A549 (cell line): Measurements from ENCODE around the gene TFF2. TPM values are rescaled to one million over a fixed set of nuclear protein-coding genes. Genes with fewer than 3 reads are reported as not detected.

Experiments
- ATAC-seq, 2 experiments: fragments of 200-7000 bp in 1 of 2; fragments of >200 bp in 1 of 2; cut with Nextera tagmentation in 1 of 2; cut with Tn5 transposase in 1 of 2; 3 replicates each; pipeline versions ENCODE4 v1.8.0 to v1.9.1; 2018 to 2020; ENCODE audit warnings: mild to moderate bottlenecking in 1 of 2, moderate library complexity in 1 of 2
- CTCF ChIA-PET: fragments of 300-600 bp; sonication (Branson Sonifier 250); formaldehyde crosslinking; extraction: SDS; loops from one replicate; lab custom pipeline; 2021; ENCODE audit warnings: antibody characterized with exemption, inconsistent platforms; lab: Yijun Ruan, JAX
- POLR2A ChIA-PET: fragments of 350-600 bp; formaldehyde crosslinking; extraction: SDS; loops from one replicate; lab custom pipeline; 2021; ENCODE audit warnings: antibody characterized with exemption, inconsistent platforms; lab: Yijun Ruan, JAX
- DNase-seq, 2 experiments: peaks; one replicate each; pipeline versions ENCODE4 v3.0.0 to v3.0.0-alpha.2; 2011 to 2016; ENCODE audit warnings: low read depth in 1 of 2, low spot score in 1 of 2
- FAIRE-seq: peaks from 2 replicates; lab custom pipeline; 2011; peaks lifted over from hg19 to GRCh38; lab: Jason Lieb, UNC
- H3K27ac ChIP-seq, 2 experiments: fragments of >200 bp; sonication (Bioruptor Twin); formaldehyde crosslinking; 3 replicates each; pipeline ENCODE4 v1.5.1; 2016 to 2017
- H3K4me1 ChIP-seq: fragments of >200 bp; sonication (Bioruptor Twin); formaldehyde crosslinking; 3 replicates; pipeline ENCODE4 v1.6.1; 2016
- H3K4me2 ChIP-seq: fragments of >200 bp; sonication (Bioruptor Twin); formaldehyde crosslinking; 3 replicates; pipeline ENCODE4 v1.6.1; 2016
- H3K4me3 ChIP-seq: fragments of >200 bp; sonication (Bioruptor Twin); formaldehyde crosslinking; 3 replicates; pipeline ENCODE4 v1.5.1; 2016
- H3K9me3 ChIP-seq: fragments of >200 bp; sonication (Bioruptor Twin); formaldehyde crosslinking; 3 replicates; pipeline ENCODE4 v1.6.1; 2016
- BHLHE40 ChIP-seq: IDR thresholded peaks from 2 replicates; pipeline ENCODE4 v1.6.1; 2012; ENCODE audit warnings: low read depth, low read length, inconsistent platforms
- CBX2 ChIP-seq: fragments of 200-600 bp; sonication (generic); IDR thresholded peaks from 2 replicates; pipeline ENCODE4 v1.6.1; 2016; ENCODE audit warnings: low read depth, mild to moderate bottlenecking, borderline replicate concordance
- CBX8 ChIP-seq: fragments of 200-600 bp; sonication (generic); IDR thresholded peaks from 2 replicates; pipeline ENCODE4 v1.6.1; 2016
- EHMT2 ChIP-seq: fragments of 200-600 bp; sonication (generic); IDR thresholded peaks from 2 replicates; pipeline ENCODE4 v1.6.1; 2016; ENCODE audit warnings: antibody characterized with exemption, low read depth, mild to moderate bottlenecking, moderate library complexity
- EP300 ChIP-seq, 2 experiments: fragments of >200 bp; sonication (Bioruptor Twin); formaldehyde crosslinking; IDR thresholded peaks; 2 replicates in 1 of 2; 3 replicates in 1 of 2; pipeline ENCODE4 v1.6.1; 2016 to 2017
- ESRRA ChIP-seq: fragments of 150-350 bp; IDR thresholded peaks from 2 replicates; pipeline ENCODE4 v1.6.1; 2014; ENCODE audit warnings: mild to moderate bottlenecking, low read length, borderline replicate concordance
- FOSB ChIP-seq: fragments of 250-450 bp; sonication (Bioruptor Pico); IDR thresholded peaks from 2 replicates; pipeline ENCODE4 v1.5.0; 2020; ENCODE audit warnings: mild to moderate bottlenecking, moderate library complexity
- FOSL2 ChIP-seq, 2 experiments: fragments of 450-650 bp in 1 of 2; fragments of >200 bp in 1 of 2; sonication (Bioruptor Twin) in 1 of 2; formaldehyde crosslinking; IDR thresholded peaks; 2 replicates each; pipeline versions ENCODE4 v1.5.0 to v1.6.1; 2016 to 2020; ENCODE audit warnings: mild to moderate bottlenecking in 1 of 2, moderate library complexity in 1 of 2
- FOXS1 ChIP-seq: fragments of 250-450 bp; sonication (Bioruptor Pico); IDR thresholded peaks from 2 replicates; pipeline ENCODE4 v1.5.0; 2020; ENCODE audit warnings: mild to moderate bottlenecking, moderate library complexity
- GATA3 ChIP-seq: IDR thresholded peaks from 2 replicates; pipeline ENCODE4 v1.6.1; 2012; ENCODE audit warnings: borderline replicate concordance
- HEYL ChIP-seq: fragments of 250-450 bp; sonication (Bioruptor Pico); IDR thresholded peaks from 2 replicates; pipeline ENCODE4 v1.8.0; 2021; ENCODE audit warnings: mild to moderate bottlenecking, moderate library complexity
- HOXA7 ChIP-seq: fragments of 250-450 bp; sonication (Bioruptor Pico); IDR thresholded peaks from 2 replicates; pipeline ENCODE4 v1.5.0; 2020; ENCODE audit warnings: mild to moderate bottlenecking, moderate library complexity
- JUN ChIP-seq, 2 experiments: fragments of >200 bp; sonication (Bioruptor Twin); formaldehyde crosslinking; IDR thresholded peaks; 2 replicates in 1 of 2; 3 replicates in 1 of 2; pipeline ENCODE4 v1.6.1; 2016 to 2017
- JUNB ChIP-seq: fragments of >200 bp; sonication (Bioruptor Twin); formaldehyde crosslinking; IDR thresholded peaks from 2 replicates; pipeline ENCODE4 v1.6.1; 2016
- KDM1A ChIP-seq: fragments of 200-600 bp; sonication (generic); IDR thresholded peaks from 2 replicates; pipeline ENCODE4 v1.6.1; 2016; ENCODE audit warnings: low read depth, mild to moderate bottlenecking
- KDM5A ChIP-seq: fragments of 200-600 bp; sonication (generic); IDR thresholded peaks from 2 replicates; pipeline ENCODE4 v1.6.1; 2016; ENCODE audit warnings: antibody characterized with exemption, mild to moderate bottlenecking
- MAFK ChIP-seq: fragments of 450-650 bp; IDR thresholded peaks from 2 replicates; pipeline ENCODE4 v1.6.1; 2014; ENCODE audit not compliant: partially characterized antibody
- MYC ChIP-seq: IDR thresholded peaks from 2 replicates; pipeline ENCODE4 v1.6.1; 2012; ENCODE audit warnings: mild to moderate bottlenecking, inconsistent platforms, low read length, improper control_type of control experiment, borderline replicate concordance
- NFE2L2 ChIP-seq: fragments of 150-350 bp; conservative IDR thresholded peaks from 2 replicates; pipeline ENCODE4 v1.6.1; 2014; ENCODE audit warnings: low read length
- NPAS2 ChIP-seq: fragments of 250-450 bp; sonication (Bioruptor Pico); IDR thresholded peaks from 2 replicates; pipeline ENCODE4 v1.8.0; 2022; ENCODE audit warnings: mild to moderate bottlenecking, moderate library complexity, borderline replicate concordance
- NR3C1 ChIP-seq: fragments of >200 bp; sonication (Bioruptor Twin); formaldehyde crosslinking; IDR thresholded peaks from 3 replicates; pipeline ENCODE4 v1.6.1; 2017
- PHF8 ChIP-seq: fragments of 200-600 bp; sonication (generic); IDR thresholded peaks from 2 replicates; pipeline ENCODE4 v1.6.1; 2016; ENCODE audit warnings: low read depth, mild to moderate bottlenecking, antibody characterized with exemption, moderate library complexity, borderline replicate concordance
- POLR2AphosphoS2 ChIP-seq: conservative IDR thresholded peaks from 2 replicates; pipeline ENCODE4 v1.6.1; 2012; ENCODE audit warnings: low read length, improper control_type of control experiment, inconsistent platforms
- RARB ChIP-seq: fragments of 250-450 bp; sonication (Bioruptor Pico); IDR thresholded peaks from 2 replicates; pipeline ENCODE4 v1.8.0; 2021; ENCODE audit warnings: mild to moderate bottlenecking, moderate library complexity
- RCOR1 ChIP-seq: fragments of 150-350 bp; IDR thresholded peaks from 2 replicates; pipeline ENCODE4 v1.6.1; 2014; ENCODE audit warnings: antibody characterized with exemption, low read length, low read depth
- RNF2 ChIP-seq: fragments of 200-600 bp; sonication (generic); IDR thresholded peaks from 2 replicates; pipeline ENCODE4 v1.6.1; 2016; ENCODE audit warnings: low read depth, mild to moderate bottlenecking, antibody characterized with exemption, moderate library complexity, borderline replicate concordance
- SMC3 ChIP-seq: fragments of >200 bp; sonication (Bioruptor Twin); formaldehyde crosslinking; IDR thresholded peaks from 3 replicates; pipeline ENCODE4 v1.6.1; 2018; ENCODE audit warnings: inconsistent platforms
- TFCP2L1 ChIP-seq: fragments of 250-450 bp; sonication (Bioruptor Pico); IDR thresholded peaks from 2 replicates; pipeline ENCODE4 v1.5.0; 2021; ENCODE audit warnings: mild to moderate bottlenecking
- TP53 ChIP-seq: fragments of 250-450 bp; sonication (Bioruptor Pico); IDR thresholded peaks from 2 replicates; pipeline ENCODE4 v1.5.0; 2021; ENCODE audit warnings: mild to moderate bottlenecking, moderate library complexity
- ZNF302 ChIP-seq: fragments of 250-450 bp; sonication (Bioruptor Pico); IDR thresholded peaks from 2 replicates; pipeline ENCODE4 v1.9.0; 2021; ENCODE audit warnings: inconsistent platforms, mild to moderate bottlenecking, moderate library complexity
- WGBS: methylation state at CpG from one replicate; pipeline ENCODE4 v1.1.6; 2017; ENCODE audit errors: missing lambda C conversion rate; 5-methylcytosine and 5-hydroxymethylcytosine counted together
- polyA plus RNA-seq, 4 experiments: library from polyadenylated mRNA; depleted of rRNA in 3 of 4; stranded (reverse); fragments of >200 nt; fragmentation: RNase III in 1 of 4; extraction: RNeasy Plus Mini Kit Qiagen cat#74134 plus additional on column Dnase treatment in 1 of 4; gene quantifications; 2 replicates in 3 of 4; 3 replicates in 1 of 4; pipeline ENCODE4 v1.2.3, GENCODE V29; 2011 to 2017
- TF ChIP-seq, protein P1 (sequence below): fragments of >200 bp; sonication (Bioruptor Twin); formaldehyde crosslinking; IDR thresholded peaks from 2 replicates; pipeline ENCODE4 v1.6.1; 2016
- TF ChIP-seq, protein P2 (sequence below): fragments of 250-450 bp; sonication (Bioruptor Pico); IDR thresholded peaks from 2 replicates; pipeline ENCODE4 v1.5.0; 2020; ENCODE audit warnings: low read depth, mild to moderate bottlenecking, moderate library complexity
- TF ChIP-seq, protein P3 (sequence below): IDR thresholded peaks from 2 replicates; pipeline ENCODE4 v1.6.1; 2012
- TF ChIP-seq, protein P4 (sequence below): IDR thresholded peaks from 2 replicates; pipeline ENCODE4 v1.6.1; 2012

TFF2 gene
- polyA plus RNA-seq, 2 of the 4 experiments (the other 2 are of a cell fraction): not detected

DNA sequence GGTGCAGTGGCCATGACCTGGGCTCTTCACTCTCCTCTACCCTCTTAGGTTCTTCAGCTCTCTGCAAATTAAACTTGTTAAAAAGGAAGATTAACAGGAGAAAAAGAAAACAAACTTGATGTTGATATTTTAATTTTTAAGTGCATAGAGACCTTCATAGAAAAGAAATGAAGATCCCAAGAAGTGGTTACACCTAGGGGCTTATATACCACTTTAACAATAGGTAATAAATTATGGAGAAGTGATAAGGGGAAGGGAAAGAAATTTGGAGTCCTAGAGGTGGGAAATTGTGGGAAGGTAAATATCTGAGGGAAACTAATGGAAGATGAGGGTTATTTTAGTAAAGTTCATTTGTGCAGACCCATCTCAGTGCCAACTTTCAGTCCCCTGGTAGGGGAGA is 19.1 kb downstream of the TFF2 start (continued):
- no peak for TF ChIP-seq KDM5A
- no peak for TF ChIP-seq GATA3
- TF ChIP-seq, protein P1, sequence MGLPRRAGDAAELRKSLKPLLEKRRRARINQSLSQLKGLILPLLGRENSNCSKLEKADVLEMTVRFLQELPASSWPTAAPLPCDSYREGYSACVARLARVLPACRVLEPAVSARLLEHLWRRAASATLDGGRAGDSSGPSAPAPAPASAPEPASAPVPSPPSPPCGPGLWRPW: no peak
- no peak for TF ChIP-seq RARB (CRISPR knock-in tag)
- TF ChIP-seq HOXA7 (CRISPR knock-in tag): no peak

DNA sequence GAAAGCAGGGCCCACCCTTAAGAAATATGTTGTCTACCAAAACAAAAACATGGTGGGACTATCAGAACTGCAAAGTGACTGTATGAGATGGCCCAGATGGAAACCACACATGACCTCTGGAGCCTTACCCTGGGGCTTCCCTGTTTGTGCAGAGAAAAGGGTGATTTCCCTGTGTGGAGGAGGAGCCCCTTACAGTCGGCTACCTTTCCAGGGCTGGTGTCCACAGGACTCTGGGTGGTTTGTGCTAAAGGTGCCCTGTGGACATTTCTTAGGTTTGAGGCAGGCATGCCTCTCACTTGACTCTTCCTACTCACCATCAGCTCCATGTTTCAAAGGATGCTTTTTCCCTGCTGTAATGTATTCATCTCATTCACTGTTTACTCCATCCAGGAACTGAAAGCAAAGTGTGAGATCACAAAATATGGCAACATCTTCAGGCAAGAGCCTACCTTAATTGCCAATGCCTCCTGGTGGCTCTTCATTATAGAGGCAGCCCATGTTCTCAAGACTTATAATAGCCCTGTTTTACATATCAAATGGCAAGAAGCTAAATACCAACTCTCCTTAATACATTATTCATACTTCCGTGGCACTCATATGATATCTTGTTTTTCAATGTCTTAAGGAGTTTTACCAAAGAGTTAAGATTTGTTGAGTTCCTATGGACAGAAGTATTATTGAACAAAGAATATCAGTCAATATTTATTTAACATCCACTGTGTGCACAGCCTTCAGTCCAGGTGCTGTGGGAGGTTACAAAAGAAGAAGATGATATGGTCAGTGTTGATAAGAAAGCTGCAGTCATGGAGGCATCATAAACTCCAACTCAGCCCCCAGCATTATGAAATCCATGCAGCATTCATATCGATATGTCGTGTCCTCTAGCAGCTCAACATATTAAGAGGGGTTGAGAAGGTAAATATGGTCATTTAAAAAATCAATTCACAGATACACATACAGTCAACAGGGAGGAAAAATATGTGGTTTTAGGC is 20.1 kb downstream of the TFF2 start:
- TF ChIP-seq TFCP2L1 (CRISPR knock-in tag) (no peak), KDM1A (no peak), BHLHE40 (no peak), MYC (no peak), POLR2AphosphoS2 (no peak), ZNF302 (CRISPR knock-in tag) (no peak), NPAS2 (CRISPR knock-in tag) (no peak), JUN (IDR thresholded peaks at IDR 0.05) (no peak), FOSL2 (IDR thresholded peaks at IDR 0.05) (no peak), FOSL2 (CRISPR knock-in tag; IDR thresholded peaks at IDR 0.05) (no peak), TP53 (CRISPR knock-in tag) (no peak), RCOR1 (no peak), FOXS1 (CRISPR knock-in tag) (no peak), CBX8 (no peak)
- TF ChIP-seq, protein P2, sequence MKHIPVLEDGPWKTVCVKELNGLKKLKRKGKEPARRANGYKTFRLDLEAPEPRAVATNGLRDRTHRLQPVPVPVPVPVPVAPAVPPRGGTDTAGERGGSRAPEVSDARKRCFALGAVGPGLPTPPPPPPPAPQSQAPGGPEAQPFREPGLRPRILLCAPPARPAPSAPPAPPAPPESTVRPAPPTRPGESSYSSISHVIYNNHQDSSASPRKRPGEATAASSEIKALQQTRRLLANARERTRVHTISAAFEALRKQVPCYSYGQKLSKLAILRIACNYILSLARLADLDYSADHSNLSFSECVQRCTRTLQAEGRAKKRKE: no peak
- TF ChIP-seq, protein P3, sequence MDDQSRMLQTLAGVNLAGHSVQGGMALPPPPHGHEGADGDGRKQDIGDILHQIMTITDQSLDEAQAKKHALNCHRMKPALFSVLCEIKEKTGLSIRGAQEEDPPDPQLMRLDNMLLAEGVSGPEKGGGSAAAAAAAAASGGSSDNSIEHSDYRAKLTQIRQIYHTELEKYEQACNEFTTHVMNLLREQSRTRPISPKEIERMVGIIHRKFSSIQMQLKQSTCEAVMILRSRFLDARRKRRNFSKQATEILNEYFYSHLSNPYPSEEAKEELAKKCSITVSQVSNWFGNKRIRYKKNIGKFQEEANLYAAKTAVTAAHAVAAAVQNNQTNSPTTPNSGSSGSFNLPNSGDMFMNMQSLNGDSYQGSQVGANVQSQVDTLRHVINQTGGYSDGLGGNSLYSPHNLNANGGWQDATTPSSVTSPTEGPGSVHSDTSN: no peak
- TF ChIP-seq, protein P4, sequence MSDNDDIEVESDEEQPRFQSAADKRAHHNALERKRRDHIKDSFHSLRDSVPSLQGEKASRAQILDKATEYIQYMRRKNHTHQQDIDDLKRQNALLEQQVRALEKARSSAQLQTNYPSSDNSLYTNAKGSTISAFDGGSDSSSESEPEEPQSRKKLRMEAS: no peak
- Histone ChIP-seq H3K4me2 (no peak overlapping the region), H3K9me3 (no peaks in the 10 kb centered on the region), H3K27ac (no peak overlapping the region), H3K4me1 (no peaks in the 10 kb centered on the region), H3K4me3 (no peak overlapping the region)
- FAIRE-seq (no peak), ATAC-seq (no peak), DNase-seq (no peak)
- ChIA-PET POLR2A (no interaction called here), CTCF (interaction anchor here (1.0 to 1.5 kb wide), 3 partner anchors 11 to 185 kb away, joined by 3 to 4 read pairs (median 4); no protein-coding TSS in a partner anchor)
- WGBS: 27% methylated on average over 4 of the region's 4 CpGs

DNA sequence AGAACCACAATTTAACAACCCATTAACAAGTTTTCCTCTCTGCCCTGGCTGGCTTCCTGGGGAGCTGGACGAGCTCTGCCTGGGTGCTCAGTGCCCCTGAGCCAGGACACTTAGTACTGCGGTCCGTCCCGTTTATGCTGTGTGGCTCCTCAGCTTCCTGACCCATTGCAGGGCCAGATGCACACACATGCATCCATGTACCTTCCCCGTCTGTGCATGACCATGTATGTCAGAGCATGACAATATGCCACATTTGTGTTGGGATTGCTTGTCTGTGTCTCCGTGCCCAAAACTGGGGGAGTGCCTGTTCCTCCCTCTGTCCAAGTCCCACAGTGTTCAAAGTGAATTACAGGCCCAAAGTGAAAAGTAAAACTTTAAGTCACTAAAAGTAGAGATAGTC is 25.9 kb downstream of the TFF2 start:
- no peak for ATAC-seq
- no peak overlapping the region for H3K4me2 ChIP-seq
- H3K9me3 ChIP-seq: no peaks in the 10 kb centered on the region
- no peaks in the 10 kb centered on the region for H3K4me1 ChIP-seq
- no peak overlapping the region for H3K4me3 ChIP-seq
- no peak overlapping the region for H3K27ac ChIP-seq
- ChIA-PET POLR2A (no interaction called here), CTCF (interaction anchor here (0.6 to 2.4 kb wide), 3 partner anchors 13 to 472 kb away, joined by 3 to 9 read pairs (median 7); no protein-coding TSS in a partner anchor)
- FAIRE-seq: no peak
- 56% methylated on average over 5 of the region's 6 CpGs for WGBS
- DNase-seq: no peak
- TF ChIP-seq CBX2 (no peak), FOSB (CRISPR knock-in tag) (no peak), HEYL (CRISPR knock-in tag) (no peak), SMC3 (no peak), NR3C1 (no peak), ESRRA (no peak), JUN (IDR thresholded peaks at IDR 0.05) (no peak), NFE2L2 (no peak), MAFK (no peak), GATA3 (no peak), RCOR1 (no peak), EP300 (IDR thresholded peaks at IDR 0.05) (no peak), EHMT2 (no peak), KDM5A (no peak), RNF2 (no peak), JUNB (no peak), PHF8 (no peak)
- TF ChIP-seq, protein P4: no peak
- TF ChIP-seq, protein P2: no peak
